GM19240 (cell line): ENCODE data around the gene CENPB.

Source experiments
- DNase-seq: peaks from one replicate; pipeline ENCODE4 v3.0.0; 2011; ENCODE audit warnings: low spot score; ENCODE audit not compliant: insufficient read length

Gene CENPB

DNA sequence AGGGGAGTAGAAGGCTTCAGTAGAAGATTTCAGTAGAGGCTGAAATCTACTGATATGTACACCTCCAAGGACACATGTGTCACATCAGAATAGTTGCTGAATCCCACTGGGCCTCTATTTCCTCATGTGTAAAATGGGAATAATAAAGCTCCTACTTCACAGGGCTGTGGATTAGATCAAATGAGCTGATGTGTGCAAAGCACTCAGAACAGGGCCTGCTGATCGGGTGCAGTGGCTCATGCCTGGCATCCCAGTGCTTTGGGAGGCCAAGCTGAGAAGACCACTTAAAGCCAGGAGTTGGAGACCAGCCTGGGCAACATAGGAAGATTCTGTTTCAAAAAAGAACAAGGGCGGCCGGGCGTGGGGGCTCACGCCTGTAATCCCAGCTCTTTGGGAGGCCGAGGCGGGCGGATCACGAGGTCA lies 25.7 kb upstream of the CENPB start:
- DNase-seq: no peak

DNA sequence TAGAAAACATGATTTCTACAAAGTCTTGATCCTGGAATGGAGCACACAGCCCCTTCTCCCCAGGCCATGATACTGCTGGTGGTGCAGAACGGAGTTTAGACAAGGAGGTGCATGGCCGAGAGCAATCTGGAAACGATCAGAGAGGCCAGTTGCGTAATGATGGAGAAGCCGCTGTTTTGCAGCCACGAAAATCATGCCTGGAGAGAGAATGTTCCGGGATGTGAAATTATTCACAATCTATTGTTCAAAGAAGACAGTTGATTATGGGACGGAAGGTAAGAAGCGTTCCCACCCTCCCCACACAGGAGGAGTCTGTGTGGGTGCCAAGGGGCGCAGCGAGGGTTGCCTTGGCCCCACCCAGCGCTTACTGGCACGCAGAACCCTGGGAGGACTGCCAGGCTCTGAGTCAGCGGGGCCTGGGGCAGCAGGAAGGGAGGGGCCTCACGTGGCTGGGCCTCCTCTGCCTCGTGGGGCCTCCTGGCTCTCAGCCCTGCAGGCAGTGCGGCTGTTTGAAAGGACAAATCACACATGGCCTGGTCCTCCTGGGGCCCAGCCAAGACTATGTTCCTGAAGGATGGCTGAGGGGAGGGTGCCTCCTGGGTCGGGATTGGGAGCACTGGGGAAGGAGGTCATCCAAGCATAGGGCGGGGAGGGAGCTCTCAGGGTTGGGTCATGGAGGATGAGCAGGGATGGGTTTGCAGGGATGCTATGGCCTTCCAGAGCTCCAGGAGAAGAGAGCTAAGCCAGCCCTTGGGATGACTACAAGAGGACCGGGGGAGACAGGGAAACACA lies 25.1 kb upstream of the CENPB start:
- DNase-seq: no peak

DNA sequence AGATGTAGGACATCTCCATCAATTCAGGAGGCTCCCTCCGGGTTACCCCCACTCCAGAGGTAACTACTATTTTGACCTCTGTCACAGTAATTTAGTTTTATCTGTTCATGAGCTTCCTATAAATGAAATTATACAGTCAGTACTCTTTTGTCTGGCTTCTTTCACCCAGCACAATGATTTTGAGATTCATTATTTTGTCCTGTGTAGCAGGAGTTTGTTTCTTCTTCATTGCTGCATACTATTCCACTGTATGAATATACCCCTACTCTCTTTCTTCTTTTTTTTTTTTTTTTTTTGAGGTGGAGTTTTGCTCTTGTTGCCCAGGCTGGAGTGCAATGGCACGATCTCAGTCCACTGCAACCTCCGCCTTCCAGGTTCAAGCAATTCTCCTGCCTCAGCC lies 22.0 kb upstream of the CENPB start:
- no peak for DNase-seq

DNA sequence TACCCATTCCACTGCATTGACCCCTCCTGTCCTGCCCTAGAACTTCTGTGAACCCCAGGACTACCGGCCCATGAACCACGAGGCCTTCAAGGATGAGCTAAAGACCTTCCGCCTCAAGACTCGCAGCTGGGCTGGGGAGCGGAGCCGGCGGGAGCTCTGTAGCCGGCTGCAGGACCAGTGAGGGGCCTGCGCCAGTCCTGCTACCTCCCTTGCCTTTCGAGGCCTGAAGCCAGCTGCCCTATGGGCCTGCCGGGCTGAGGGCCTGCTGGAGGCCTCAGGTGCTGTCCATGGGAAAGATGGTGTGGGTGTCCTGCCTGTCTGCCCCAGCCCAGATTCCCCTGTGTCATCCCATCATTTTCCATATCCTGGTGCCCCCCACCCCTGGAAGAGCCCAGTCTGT lies 18.2 kb upstream of the CENPB start:
- no peak for DNase-seq

DNA sequence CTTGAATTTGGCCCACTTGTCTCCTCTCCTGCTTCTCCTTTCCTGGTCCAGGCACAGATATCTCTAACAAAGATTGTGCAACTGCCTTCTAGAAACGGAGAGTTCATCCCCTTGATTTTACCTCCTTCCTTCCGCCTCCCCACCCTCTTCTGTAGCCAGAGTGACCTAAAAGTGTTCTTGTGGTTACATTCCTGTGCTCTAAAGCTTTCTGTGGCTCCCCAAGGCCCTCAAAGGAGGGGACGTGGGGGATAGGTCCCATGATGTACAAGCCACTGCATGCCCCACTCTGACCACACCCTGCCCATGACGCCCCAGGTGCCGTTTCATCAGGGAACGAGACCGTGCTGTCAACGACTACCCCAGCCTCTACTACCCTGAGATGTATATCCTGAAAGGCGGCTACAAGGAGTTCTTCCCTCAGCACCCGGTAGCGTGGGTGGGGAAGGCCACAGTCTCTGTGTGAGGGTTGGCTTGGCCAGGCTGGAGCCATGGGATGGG lies 17.8 kb upstream of the CENPB start:
- DNase-seq: no peak

DNA sequence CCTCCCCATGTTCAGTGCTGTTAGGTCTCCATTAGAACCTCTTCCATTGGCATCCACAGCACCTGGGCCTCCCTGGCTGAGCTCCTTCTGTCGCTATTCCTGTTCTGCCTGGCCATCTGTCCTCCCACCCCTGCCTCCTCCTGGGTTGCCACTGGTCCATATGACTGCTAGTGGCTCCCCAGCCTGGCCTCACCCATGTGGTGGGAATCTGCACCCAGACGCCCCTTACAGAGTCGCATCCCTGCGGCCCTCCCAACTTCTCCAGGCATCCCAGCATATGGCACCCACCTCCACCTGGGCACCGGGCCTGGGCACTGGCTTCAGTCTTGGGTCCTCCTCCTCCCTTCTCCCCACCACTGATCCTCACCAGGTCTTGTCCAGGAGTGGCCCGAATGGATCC lies 17.3 kb upstream of the CENPB start:
- no peak for DNase-seq

DNA sequence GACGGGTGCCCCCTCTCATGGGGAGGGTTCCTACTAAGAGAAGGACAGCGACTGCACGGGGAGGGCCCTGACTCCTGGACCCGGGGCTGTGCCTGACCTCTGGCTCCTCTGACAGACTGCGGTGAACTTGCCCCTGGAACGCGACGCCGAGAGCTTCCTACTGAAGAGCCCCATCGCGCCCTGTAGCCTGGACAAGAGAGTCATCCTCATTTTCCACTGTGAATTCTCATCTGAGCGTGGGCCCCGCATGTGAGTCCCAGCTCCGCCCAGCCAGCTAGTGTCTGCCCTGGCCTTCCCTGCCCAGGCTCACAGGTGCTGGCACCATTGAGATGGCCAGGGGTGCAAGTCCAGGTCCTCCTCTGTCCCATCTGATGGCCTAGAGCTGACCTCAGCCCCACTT lies 16.7 kb upstream of the CENPB start:
- DNase-seq: no peak

DNA sequence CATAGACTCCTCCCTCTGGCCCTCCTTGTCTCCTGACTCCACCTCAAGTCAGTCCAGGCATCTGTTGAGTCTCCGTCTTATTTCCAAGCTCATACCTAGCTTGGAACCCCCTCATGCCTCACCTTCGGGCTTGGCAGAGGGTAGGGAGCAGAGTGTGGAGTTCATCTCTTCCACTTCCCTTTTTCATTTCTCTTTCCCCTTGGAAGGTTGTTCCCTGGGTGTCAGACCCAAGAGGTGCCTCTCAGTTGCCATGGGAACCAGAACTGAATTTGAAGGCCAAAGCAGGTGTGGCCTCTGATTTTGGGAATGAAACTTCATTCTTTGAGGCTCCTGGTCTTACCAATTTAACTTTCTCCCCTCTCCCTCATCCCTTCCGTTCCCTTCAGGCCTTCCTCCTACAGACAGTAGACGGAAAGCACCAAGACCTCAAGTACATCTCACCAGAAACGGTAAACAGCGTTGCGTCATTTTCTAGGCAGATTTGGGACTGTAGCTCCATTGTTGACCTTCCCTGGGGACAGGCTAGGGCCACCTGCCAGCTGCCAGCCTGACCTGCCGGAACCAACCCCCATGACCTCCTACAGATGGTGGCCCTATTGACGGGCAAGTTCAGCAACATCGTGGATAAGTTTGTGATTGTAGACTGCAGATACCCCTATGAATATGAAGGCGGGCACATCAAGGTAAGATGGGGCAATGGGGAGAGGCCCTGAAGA lies 16.1 kb upstream of the CENPB start:
- no peak for DNase-seq

DNA sequence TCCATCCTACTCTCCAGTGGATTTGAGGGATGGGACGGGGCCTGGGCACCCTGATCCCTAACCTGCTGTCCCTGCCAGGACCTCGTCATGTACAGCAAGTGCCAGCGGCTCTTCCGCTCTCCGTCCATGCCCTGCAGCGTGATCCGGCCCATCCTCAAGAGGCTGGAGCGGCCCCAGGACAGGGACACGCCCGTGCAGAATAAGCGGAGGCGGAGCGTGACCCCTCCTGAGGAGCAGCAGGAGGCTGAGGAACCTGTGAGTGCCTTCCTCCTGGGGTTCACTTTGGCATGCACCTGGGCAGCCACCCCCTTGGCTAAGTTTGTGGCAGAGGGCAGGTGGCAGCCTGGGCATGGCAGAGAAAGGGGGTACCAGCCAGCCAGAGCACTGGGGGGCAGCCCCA lies 15.3 kb upstream of the CENPB start:
- DNase-seq: no peak

DNA sequence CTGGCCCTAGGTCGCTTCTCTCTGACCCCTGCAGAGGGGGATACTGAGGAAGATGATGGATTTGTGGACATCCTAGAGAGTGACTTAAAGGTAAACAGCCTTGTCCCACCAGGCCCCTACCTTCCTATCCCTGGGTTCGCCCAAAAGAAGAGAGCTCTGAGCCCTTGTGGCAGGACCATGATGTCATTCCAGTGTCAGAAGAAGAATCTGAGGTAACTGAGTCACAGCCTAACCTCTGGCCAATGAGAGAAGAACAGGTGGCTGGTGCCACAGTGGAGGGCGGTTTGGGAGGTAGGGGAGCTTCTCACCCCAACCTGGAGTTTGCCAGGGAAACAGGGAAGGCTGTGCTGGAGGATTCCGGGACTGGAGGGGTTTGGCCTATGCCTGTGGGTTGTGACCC lies 14.8 kb upstream of the CENPB start:
- DNase-seq: no peak

DNA sequence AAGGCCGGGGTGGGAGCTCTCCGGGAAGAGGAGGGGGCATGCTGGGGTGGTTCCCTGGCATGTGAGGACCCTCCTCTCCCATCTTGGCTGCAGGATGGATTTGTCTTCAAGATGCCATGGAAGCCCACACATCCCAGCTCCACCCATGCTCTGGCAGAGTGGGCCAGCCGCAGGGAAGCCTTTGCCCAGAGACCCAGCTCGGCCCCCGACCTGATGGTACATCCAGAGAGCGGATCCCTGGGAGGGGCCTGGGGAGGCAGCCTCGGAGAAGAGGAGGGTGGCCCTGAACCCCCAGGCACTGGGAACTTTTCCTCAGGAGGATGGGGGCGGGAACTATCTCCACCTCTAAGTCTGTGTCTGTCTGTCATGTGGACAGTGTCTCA lies 14.3 kb upstream of the CENPB start:
- no peak for DNase-seq

DNA sequence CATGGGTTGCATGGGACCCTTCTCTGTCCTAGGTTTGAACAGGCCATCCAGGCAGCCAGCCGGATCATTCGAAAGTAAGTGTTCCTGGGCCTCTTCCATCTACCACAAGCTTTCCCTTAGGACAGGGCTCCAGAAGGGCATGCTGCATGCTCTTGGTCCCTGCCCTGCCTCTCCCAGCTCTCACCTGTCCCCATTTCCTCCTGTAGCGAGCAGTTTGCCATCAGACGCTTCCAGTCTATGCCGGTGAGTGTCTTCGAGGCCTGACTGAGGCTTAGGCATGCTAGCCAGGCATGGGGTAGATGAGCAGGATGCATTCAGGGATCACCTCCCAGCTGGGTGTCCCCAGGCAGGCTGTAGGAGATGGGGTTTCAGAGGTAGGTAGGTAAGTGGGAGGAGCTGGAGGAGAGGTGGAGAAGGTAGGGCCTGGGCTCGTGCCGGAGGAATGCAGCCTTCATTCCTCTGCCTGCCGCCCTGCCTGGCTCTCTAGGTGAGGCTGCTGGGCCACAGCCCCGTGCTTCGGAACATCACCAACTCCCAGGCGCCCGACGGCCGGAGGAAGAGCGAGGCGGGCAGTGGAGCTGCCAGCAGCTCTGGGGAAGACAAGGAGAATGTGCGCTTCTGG lies 13.8 kb upstream of the CENPB start:
- DNase-seq: no peak

DNA sequence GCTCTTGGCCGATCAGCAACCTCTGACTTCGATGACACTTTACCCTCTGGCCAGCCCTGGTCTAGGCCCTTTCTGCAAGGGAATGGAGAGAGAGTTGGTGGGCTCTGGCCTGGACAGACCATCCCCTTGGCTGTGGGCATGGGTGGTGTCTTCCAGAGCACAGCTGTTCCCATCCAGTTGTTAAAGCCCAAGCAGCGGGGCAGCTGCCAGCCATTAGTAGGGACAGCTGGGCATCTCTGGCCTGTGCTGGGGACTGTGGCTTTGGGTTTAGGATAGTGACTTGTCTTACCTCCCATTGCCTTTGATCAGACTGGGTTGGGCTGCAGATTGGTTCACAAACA lies 12.3 kb upstream of the CENPB start:
- DNase-seq: no peak

DNA sequence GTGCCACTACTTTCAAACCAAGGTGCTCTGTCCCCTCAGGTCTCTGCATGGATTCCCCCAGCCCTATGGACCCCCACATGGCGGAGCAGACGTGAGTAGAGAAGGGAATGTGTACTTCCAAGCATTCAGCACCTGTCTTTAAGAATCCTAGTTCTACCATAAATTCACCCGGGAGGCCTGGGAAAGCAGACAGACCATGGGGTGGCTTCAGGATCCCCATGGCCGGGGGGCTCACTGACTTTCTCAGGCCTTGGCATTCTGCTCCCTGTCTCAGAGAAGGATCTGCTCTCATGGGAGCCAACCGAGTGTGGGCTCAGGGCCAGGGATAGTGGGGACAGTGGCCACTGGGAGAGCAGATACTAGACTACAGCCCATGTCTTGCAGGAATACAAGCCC lies 11.8 kb upstream of the CENPB start:
- DNase-seq: no peak

DNA sequence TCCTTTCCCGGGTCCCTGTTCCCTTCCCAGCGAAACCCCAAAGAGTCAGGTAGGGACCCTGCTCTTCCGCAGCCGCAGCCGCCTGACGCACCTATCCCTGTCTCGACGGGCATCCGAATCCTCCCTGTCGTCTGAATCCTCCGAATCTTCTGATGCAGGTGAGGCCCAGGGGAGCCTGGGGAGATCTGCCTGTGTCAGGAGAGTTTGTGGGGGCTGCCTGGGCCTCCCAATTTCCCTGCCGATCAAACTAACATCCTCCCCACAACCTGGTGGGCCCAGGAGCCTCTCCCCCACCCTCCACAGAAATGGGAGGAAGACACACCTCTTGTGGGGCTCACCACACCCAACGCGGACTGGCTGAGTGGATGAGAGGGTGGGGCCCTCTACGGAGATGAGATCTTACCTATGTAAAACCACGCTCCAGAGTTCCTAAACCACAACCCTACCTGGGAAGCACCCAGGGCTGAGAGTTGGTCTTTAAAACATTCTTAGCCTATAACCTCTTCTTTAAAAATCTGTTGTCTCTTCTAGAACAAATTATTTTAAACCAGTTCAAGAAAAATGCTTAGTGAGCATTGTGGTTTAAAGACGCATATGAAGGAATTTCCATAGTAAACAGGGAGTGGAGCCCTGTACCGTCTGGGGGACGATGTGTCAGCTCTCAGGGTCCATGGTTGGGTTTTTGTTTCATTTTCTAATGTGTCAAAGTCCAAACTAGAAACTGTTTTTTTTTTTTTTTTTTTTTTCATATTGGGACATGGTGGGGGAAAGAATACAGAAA lies 11.2 kb upstream of the CENPB start:
- peak; percentile 62 for DNase-seq

DNA sequence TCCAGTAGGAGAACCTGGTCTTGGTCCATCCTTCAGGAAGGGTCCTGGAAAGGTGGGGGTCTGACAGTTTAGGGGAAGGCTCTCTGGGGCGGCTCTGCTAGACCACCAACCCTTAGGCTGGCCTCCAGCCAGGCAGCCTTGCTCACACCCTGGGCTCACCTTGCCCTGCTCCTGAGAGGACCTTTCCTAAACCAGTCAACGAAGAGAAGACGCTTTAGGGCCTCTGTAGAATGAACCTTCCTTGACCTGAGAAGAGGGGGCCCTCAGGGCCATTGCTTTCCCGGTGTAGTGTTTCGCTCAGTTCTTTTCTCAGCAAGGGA lies 10.6 kb upstream of the CENPB start:
- no peak for DNase-seq

DNA sequence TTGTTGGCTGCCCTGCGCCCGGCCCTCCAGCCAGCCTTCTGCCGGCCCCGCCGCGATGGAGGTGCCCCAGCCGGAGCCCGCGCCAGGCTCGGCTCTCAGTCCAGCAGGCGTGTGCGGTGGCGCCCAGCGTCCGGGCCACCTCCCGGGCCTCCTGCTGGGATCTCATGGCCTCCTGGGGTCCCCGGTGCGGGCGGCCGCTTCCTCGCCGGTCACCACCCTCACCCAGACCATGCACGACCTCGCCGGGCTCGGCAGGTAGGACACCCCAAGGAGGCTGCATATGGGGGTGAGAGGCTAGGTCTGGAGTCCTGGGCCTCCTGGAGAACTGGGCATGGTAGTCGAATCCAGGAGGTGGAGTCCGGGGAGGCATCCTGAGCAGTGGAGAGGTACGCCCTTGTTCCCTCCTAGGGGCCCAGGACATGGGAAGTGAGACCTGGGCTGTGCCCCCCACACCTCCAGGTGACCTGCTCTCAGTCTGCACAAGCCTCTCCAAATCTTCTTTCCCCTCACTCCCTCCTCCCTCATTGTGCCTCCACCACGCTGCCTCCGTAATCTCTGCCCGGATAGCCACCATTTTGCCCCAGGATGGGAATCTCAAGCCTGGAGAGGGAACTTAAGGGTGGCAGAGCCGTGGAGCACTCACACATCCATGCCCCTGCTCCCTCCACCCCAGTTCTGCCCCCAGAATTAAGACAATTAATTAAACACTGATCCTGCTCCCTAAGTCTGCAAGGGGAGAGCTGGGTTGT lies 10.1 kb upstream of the CENPB start:
- DNase-seq: no peak

DNA sequence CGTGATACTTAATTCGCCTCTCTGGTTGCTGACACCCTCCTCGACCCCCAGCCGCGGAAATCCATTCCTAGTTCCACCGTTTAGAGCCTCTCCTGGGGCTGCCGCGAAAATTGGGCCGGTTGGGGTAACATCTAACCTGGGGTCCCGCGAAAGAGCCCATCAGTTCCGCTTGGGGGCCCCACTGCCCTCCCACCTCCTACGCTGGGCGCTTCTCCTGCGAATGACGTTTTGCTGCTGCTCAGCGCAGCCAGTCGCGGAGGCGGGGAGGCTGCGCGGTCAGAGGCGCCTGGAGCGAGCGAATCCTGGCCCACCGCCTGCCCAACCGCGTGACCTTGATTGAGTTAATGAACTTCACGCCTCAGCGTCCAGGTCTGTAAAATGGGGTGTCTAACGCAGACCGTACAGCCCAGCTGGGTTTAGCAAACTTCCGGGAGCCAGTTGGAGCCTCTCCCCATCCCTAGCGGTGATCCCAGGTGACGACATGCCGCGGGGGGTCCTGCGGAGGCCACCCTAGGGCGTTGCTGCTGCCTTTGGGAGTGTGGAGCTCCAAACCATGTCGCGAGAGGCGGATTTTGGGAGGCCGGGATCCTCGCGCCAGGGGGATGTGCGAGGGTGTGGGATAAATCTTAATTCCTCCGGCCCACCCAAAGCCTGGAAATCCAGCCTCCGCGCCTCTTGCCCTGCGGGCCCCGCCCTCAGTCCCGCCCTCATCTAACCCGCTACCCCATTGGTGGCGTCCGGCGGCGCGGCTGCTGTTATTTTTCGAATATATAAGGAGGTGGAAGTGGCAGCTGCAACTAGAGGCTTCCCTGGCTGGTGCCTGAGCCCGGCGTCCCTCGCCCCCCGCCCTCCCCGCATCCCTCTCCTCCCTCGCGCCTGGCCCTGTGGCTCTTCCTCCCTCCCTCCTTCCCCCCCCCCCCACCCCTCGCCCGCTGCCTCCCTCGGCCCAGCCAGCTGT lies 9.2 kb upstream of the CENPB start, which contains the start of gene CDC25B:
CDC25B (plus strand) TSS at position 800 of the 958 bp plus-strand sequence. CDS start 222 bp downstream, outside the sequence.
- DNase-seq: peak; percentile 71

DNA sequence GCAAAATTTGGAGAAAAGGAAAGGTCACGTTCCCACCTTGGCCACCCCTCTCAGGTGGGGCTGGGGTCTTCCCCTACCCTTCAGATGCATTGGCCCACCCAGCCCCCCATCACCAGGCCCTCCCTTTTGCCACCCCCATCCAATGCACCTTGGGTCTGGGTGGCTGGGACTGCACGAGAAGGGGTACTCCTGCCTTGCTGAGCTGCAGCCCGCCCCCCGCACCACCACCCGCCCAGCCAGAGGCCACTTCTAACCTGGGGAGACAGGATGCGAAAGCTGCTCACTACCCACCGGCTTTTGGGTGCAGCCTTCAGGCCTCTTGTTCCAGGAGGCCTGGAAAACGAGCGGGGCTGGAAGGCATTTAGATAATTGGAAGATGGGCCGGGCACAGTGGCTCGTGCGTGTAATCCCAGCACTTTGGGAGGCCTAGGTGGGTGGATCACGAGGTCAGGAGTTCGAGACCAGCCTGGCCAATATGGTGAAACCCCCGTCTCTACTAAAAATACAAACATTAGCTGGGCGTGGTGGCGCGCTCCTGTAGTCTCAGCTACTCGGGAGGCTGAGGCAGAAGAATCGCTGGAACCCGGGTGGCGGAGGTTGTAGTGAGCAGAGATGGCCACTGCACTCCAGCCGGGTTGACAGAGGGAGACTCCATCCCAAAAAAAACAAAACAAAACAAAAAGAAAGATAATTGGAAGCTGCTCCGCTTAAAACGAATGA lies 8.3 kb upstream of the CENPB start:
- DNase-seq: no peak
